ENCODE results near the gene SMCO4.

The SMCO4 gene

DNA sequence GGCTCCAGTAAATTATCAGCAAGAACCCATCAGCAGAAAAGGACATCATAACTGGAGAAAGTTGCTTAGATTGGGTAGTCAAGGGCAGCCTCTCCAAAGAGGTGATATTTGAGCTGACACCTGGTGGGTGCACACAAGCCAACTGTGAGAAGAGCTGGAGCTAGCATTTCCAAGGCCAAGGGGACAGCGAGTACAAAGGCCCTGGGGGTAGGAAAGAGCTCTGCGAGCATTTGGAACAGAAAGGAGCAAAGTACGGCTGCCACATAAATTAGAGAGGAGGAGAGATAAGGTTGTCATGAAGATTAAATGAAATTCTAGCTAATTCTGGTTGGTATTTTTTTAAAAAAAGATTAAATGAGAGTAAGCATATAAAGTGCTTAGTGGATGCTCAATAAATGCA is 21.7 kb upstream of the SMCO4 start:
- DNase-seq (ENCODE audit: low read depth, low spot score), result no peak
- no peak overlapping the region for H3K4me3 ChIP-seq (ENCODE audit: low read depth, low read length)
- CTCF ChIA-PET, result no interaction called here
- TF ChIP-seq, protein P1, sequence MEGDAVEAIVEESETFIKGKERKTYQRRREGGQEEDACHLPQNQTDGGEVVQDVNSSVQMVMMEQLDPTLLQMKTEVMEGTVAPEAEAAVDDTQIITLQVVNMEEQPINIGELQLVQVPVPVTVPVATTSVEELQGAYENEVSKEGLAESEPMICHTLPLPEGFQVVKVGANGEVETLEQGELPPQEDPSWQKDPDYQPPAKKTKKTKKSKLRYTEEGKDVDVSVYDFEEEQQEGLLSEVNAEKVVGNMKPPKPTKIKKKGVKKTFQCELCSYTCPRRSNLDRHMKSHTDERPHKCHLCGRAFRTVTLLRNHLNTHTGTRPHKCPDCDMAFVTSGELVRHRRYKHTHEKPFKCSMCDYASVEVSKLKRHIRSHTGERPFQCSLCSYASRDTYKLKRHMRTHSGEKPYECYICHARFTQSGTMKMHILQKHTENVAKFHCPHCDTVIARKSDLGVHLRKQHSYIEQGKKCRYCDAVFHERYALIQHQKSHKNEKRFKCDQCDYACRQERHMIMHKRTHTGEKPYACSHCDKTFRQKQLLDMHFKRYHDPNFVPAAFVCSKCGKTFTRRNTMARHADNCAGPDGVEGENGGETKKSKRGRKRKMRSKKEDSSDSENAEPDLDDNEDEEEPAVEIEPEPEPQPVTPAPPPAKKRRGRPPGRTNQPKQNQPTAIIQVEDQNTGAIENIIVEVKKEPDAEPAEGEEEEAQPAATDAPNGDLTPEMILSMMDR (IDR thresholded peaks at IDR 0.05; ENCODE audit: insufficient read depth, low read length, missing control alignments), result no peak
- POLR2A ChIA-PET, result no interaction called here

DNA sequence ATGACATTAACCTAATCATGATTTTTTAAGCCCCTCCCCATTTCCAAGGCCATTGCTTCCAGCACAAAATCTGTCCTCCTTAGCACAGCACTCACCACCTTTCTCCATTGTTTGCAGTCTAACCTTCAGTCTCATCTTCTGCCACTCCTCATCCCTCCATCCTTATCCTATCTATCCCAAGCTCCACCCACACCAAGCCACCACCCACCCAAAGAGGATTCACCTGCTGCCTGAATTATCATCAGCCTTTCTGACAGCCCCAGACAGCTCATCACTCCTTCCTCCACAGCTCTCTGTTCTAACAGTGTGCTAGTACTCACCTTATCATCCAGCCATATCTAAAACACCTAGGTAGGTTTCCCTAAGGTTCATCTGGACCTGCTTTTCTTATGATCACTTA is 20.7 kb upstream of the SMCO4 start:
- no peak for DNase-seq (ENCODE audit: low read depth, low spot score)
- H3K4me3 ChIP-seq (ENCODE audit: low read depth, low read length), result no peak overlapping the region
- ChIA-PET POLR2A (no interaction called here), CTCF (no interaction called here)
- TF ChIP-seq, protein P1 (IDR thresholded peaks at IDR 0.05; ENCODE audit: insufficient read depth, low read length, missing control alignments), result no peak

DNA sequence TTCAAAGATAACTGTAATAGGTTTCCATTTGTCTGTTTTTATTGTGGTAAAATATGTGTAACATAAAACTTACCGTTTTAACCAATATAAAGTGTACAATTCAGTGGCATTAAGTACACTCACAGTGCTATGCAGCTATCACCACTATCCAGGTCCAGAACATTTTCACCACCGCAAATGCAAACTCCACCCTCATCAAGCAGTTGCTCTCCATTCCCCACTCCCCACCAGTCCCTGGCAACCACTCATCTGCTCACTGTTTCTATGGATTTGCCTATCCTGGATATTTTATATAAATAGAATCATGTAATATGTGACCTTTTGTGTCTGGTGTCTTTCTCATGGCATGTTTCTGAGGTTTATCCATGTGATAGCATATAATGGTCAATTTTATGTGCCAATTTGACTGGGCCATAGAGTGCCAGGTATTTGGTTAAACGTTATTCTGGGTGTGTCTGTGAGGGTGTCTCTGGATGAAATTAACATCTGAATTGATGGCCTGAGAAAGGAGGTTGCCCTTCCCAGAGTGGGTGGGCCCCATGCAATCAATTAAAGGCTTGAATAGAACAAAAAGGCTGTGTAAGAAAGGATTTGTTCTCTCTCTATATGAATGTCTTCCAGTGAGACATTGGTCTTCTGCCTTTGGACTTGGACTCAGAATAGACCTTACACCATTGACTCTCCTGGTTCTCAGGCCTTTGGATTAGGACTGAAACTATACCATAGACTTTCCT is 17.2 kb upstream of the SMCO4 start:
- no peak for DNase-seq (ENCODE audit: low read depth, low spot score)
- no peak overlapping the region for H3K4me3 ChIP-seq (ENCODE audit: low read depth, low read length)
- CTCF ChIA-PET, result no interaction called here
- POLR2A ChIA-PET, result no interaction called here
- TF ChIP-seq, protein P1 (IDR thresholded peaks at IDR 0.05; ENCODE audit: insufficient read depth, low read length, missing control alignments), result no peak

DNA sequence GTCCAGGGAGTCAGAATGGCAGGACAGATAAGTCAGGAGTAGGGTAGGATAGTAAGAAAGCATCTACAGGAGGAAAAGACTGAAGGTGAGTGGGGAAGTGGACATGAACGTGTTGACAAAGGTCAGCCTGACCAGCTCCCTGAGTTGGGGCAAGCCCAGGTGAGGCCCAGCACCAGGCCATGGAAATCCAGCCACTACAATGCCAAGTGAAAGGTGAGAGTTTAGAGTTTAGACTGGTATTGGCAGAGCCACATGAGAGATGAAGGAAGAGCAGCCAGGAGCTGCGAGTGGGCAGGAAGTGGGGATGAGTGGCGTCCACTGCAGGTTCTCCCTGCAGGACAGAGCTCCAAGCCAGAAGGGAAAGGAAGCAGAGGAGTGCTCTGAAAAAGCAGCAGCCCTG is 16.5 kb upstream of the SMCO4 start:
- H3K4me3 ChIP-seq (ENCODE audit: low read depth, low read length), result no peak overlapping the region
- DNase-seq (ENCODE audit: low read depth, low spot score), result no peak
- POLR2A ChIA-PET, result no interaction called here
- TF ChIP-seq, protein P1 (IDR thresholded peaks at IDR 0.05; ENCODE audit: insufficient read depth, low read length, missing control alignments), result no peak
- CTCF ChIA-PET, result no interaction called here

DNA sequence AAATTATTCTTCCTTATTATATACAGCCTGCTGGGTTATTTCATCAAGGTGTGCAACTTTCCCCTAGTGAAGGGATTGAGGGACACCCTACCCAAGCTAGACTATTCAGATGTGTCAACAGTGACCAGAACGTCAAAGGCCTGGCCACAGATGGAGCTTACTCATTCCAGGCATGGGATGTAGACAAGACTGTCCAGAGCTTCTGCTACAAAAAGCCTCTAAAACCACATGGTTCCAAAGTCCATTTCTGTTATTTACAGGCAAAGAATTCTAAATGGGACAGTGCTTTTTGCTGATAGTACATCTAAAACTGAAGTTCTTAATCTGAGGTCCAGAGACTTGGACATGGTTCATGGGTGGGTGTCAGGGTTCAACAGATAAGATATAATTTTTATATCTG is 9.7 kb upstream of the SMCO4 start:
- no peak overlapping the region for H3K4me3 ChIP-seq (ENCODE audit: low read depth, low read length)
- POLR2A ChIA-PET, result no interaction called here
- TF ChIP-seq, protein P1 (IDR thresholded peaks at IDR 0.05; ENCODE audit: insufficient read depth, low read length, missing control alignments), result no peak
- no peak for DNase-seq (ENCODE audit: low read depth, low spot score)
- CTCF ChIA-PET, result no interaction called here

DNA sequence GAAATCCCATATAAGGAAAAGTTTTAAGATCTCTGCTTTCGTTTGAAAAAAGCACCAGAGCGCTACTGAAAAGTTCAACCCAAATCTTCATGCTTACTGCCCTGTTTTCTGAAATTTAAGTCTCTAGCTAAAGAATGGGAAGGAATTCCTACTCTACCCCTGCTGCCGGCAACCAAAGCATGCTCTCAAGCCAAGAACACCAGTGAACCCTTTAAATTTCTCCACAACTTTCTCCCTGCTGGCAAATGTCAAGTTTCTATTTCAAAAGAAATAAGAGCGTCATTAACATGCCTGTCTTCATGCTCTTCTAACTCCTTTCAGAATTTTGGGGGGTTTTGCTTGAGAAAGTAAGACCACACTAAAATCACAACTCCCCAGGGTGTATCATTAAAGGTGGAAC is 6.8 kb upstream of the SMCO4 start:
- DNase-seq (ENCODE audit: low read depth, low spot score), result no peak
- TF ChIP-seq, protein P1 (IDR thresholded peaks at IDR 0.05; ENCODE audit: insufficient read depth, low read length, missing control alignments), result no peak
- no peak overlapping the region for H3K4me3 ChIP-seq (ENCODE audit: low read depth, low read length)
- ChIA-PET POLR2A (no interaction called here), CTCF (interaction anchor here (1.8 kb wide), 1 partner anchor 313 kb away, joined by 6 read pairs; no protein-coding TSS in a partner anchor)

Measured in AG04449 (cell line).